H1 (cell line): ENCODE results near the gene CENPB. TPM values are rescaled to one million over a fixed set of nuclear protein-coding genes. Genes with fewer than 3 reads are reported as not detected.

Experiments used
- CTCF ChIA-PET: fragments of 300-600 bp; sonication (Branson Sonifier 250); formaldehyde crosslinking; loops from one replicate; lab custom pipeline; 2021; ENCODE audit not compliant: partially characterized antibody; lab: Charles Lee
- POLR2A ChIA-PET: fragments of 300-600 bp; sonication (Branson Sonifier 250); formaldehyde crosslinking; loops from one replicate; lab custom pipeline; 2021; ENCODE audit warnings: inconsistent platforms; ENCODE audit not compliant: partially characterized antibody; lab: Charles Lee
- DNase-seq, 2 experiments: peaks; one replicate each; pipeline versions ENCODE4 v3.0.0 to v3.0.0-alpha.2; 2010 to 2022; ENCODE audit warnings: low spot score in 2 of 2, low read depth in 1 of 2, mixed read lengths in 1 of 2
- FAIRE-seq: peaks from 2 replicates; lab custom pipeline; 2011; peaks lifted over from hg19 to GRCh38; lab: Jason Lieb, UNC
- H2AFZ ChIP-seq: 2 replicates; pipeline ENCODE4 v1.8.1; 2012; ENCODE audit warnings: low read length, inconsistent platforms
- H2AK5ac ChIP-seq: 2 replicates; pipeline ENCODE4 v1.6.1; 2013; ENCODE audit warnings: low read depth, low read length
- H2BK120ac ChIP-seq: replicated peaks from 2 replicates; pipeline ENCODE3; 2013; ENCODE audit warnings: low read depth, low read length, inconsistent platforms
- H2BK12ac ChIP-seq: 2 replicates; pipeline ENCODE4 v1.6.1; 2013; ENCODE audit warnings: low read depth, low read length
- H2BK15ac ChIP-seq: 2 replicates; pipeline ENCODE4 v1.6.1; 2013; ENCODE audit warnings: low read length
- H2BK20ac ChIP-seq: 2 replicates; pipeline ENCODE4 v1.6.1; 2013; ENCODE audit warnings: low read length
- H2BK5ac ChIP-seq: 2 replicates; pipeline ENCODE4 v1.6.1; 2013; ENCODE audit warnings: low read depth, low read length
- H3K14ac ChIP-seq: 2 replicates; pipeline ENCODE4 v1.6.1; 2013; ENCODE audit warnings: inconsistent platforms; ENCODE audit not compliant: insufficient read length
- H3K18ac ChIP-seq: 2 replicates; pipeline ENCODE4 v1.6.1; 2013; ENCODE audit warnings: low read length; ENCODE audit errors: extremely low read depth
- H3K23ac ChIP-seq: 2 replicates; pipeline ENCODE4 v1.6.1; 2013; ENCODE audit warnings: inconsistent platforms; ENCODE audit not compliant: insufficient read length
- H3K23me2 ChIP-seq: 2 replicates; pipeline ENCODE4 v1.6.1; 2013; ENCODE audit warnings: low read depth, low read length
- H3K27ac ChIP-seq: 2 replicates; pipeline ENCODE4 v1.6.1; 2011; ENCODE audit warnings: low read depth, low read length, inconsistent platforms
- H3K27me3 ChIP-seq, 4 experiments: replicated peaks in 1 of 4; 1 replicate in 1 of 4; 2 replicates in 3 of 4; pipeline versions ENCODE4 v1.6.1 to v1.8.1; 2011 to 2013; ENCODE audit warnings: low read length in 3 of 4, mild to moderate bottlenecking in 3 of 4, inconsistent platforms in 2 of 4, mixed read lengths in 2 of 4, moderate library complexity in 1 of 4; ENCODE audit not compliant: control insufficient read depth in 3 of 4, insufficient read depth in 3 of 4; ENCODE audit errors: extremely low read depth in 1 of 4
- H3K36me3 ChIP-seq, 4 experiments: 2 replicates each; pipeline versions ENCODE4 v1.6.1 to v1.8.1; 2011 to 2013; ENCODE audit warnings: mild to moderate bottlenecking in 4 of 4, low read length in 3 of 4, moderate library complexity in 2 of 4, control low read depth in 1 of 4, inconsistent platforms in 1 of 4; ENCODE audit not compliant: insufficient read depth in 4 of 4, control insufficient read depth in 2 of 4
- H3K4ac ChIP-seq: replicated peaks from 2 replicates; pipeline ENCODE3; 2013; ENCODE audit warnings: low read length, low read depth, mixed read lengths, inconsistent platforms; ENCODE audit not compliant: insufficient read length
- H3K4me1 ChIP-seq, 4 experiments: replicated peaks in 1 of 4; 1 replicate in 1 of 4; 2 replicates in 3 of 4; pipeline versions ENCODE4 v1.6.1 to v1.8.1; 2011 to 2013; ENCODE audit warnings: low read length in 3 of 4, inconsistent platforms in 2 of 4, mixed read lengths in 1 of 4; ENCODE audit not compliant: insufficient read depth in 4 of 4, control insufficient read depth in 3 of 4
- H3K4me2 ChIP-seq, 2 experiments: 2 replicates each; pipeline versions ENCODE4 v1.6.1 to v1.8.1; 2011 to 2013; ENCODE audit warnings: low read depth in 2 of 2, low read length in 2 of 2, control low read depth in 1 of 2, inconsistent platforms in 1 of 2, mild to moderate bottlenecking in 1 of 2; ENCODE audit not compliant: insufficient read depth in 1 of 2
- H3K4me3 ChIP-seq, 4 experiments: fragments of 200-600, 300-600 bp in 1 of 4; sonication (generic), shearing (Covaris generic), sonication (Bioruptor Twin) in 1 of 4; 2 replicates each; pipeline versions ENCODE4 v1.5.1 to v1.8.1; 2011 to 2016; ENCODE audit warnings: low read length in 4 of 4, low read depth in 3 of 4, control low read depth in 2 of 4, inconsistent platforms in 2 of 4, mild to moderate bottlenecking in 2 of 4, mixed read lengths in 1 of 4, moderate library complexity in 1 of 4; ENCODE audit not compliant: insufficient read depth in 2 of 4; ENCODE audit errors: extremely low read depth in 1 of 4
- H3K56ac ChIP-seq: replicated peaks from 2 replicates; pipeline ENCODE3; 2013; ENCODE audit warnings: low read depth, mild to moderate bottlenecking, mixed read lengths, low read length, inconsistent platforms; ENCODE audit not compliant: insufficient read length
- H3K79me1 ChIP-seq: 2 replicates; pipeline ENCODE4 v1.6.1; 2013; ENCODE audit warnings: low read depth, low read length, control low read depth
- H3K79me2 ChIP-seq, 2 experiments: 2 replicates each; pipeline versions ENCODE4 v1.6.1 to v1.8.1; 2012 to 2013; ENCODE audit warnings: low read length in 2 of 2, mild to moderate bottlenecking in 2 of 2, inconsistent platforms in 1 of 2; ENCODE audit not compliant: insufficient read depth in 2 of 2, control insufficient read depth in 1 of 2
- H3K9ac ChIP-seq, 4 experiments: replicated peaks in 1 of 4; 1 replicate in 1 of 4; 2 replicates in 3 of 4; pipeline versions ENCODE4 v1.6.1 to v1.8.1; 2011 to 2013; ENCODE audit warnings: low read depth in 3 of 4, low read length in 3 of 4, control low read depth in 2 of 4, mild to moderate bottlenecking in 2 of 4, moderate library complexity in 2 of 4, inconsistent platforms in 1 of 4; ENCODE audit errors: extremely low read depth in 1 of 4
- H3K9me3 ChIP-seq, 2 experiments: 2 replicates each; pipeline versions ENCODE4 v1.6.1 to v1.8.1; 2012 to 2013; ENCODE audit warnings: mild to moderate bottlenecking in 2 of 2, moderate library complexity in 2 of 2, control low read depth in 1 of 2, inconsistent platforms in 1 of 2, low read depth in 1 of 2, low read length in 1 of 2, mixed read lengths in 1 of 2; ENCODE audit not compliant: insufficient read depth in 2 of 2
- H4K20me1 ChIP-seq, 2 experiments: replicated peaks in 1 of 2; 2 replicates each; pipeline versions ENCODE3 to v1.8.1; 2011 to 2013; ENCODE audit warnings: inconsistent platforms in 2 of 2, low read length in 2 of 2, mild to moderate bottlenecking in 1 of 2; ENCODE audit not compliant: insufficient read depth in 2 of 2, control insufficient read depth in 1 of 2
- H4K5ac ChIP-seq: 2 replicates; pipeline ENCODE4 v1.6.1; 2013; ENCODE audit warnings: low read length, low read depth, mixed read lengths, inconsistent platforms; ENCODE audit not compliant: insufficient read length
- H4K8ac ChIP-seq: 2 replicates; pipeline ENCODE4 v1.8.0; 2013; ENCODE audit warnings: mild to moderate bottlenecking, moderate library complexity, low read length, inconsistent platforms; ENCODE audit not compliant: insufficient read depth; ENCODE audit errors: extremely low read depth
- H4K91ac ChIP-seq: replicated peaks from 2 replicates; pipeline ENCODE3; 2013; ENCODE audit warnings: low read length, mixed read lengths, inconsistent platforms; ENCODE audit not compliant: insufficient read length
- WGBS, 2 experiments: shearing (Covaris generic) in 1 of 2; methylation state at CpG; one replicate each; pipeline versions ENCODE4 v1.1.6 to v1.1.7; 2013 to 2015; ENCODE audit warnings: low lambda C conversion rate in 2 of 2, mixed read lengths in 2 of 2, inconsistent platforms in 1 of 2, low coverage in 1 of 2, missing lambda C conversion rate in 1 of 2; ENCODE audit not compliant: insufficient replicate concordance in 2 of 2, insufficient coverage in 1 of 2, insufficient read length in 1 of 2; ENCODE audit errors: extremely low coverage in 1 of 2, missing lambda C conversion rate in 1 of 2; 5-methylcytosine and 5-hydroxymethylcytosine counted together
- polyA plus RNA-seq, 7 experiments: library from polyadenylated mRNA; depleted of rRNA in 3 of 7; stranded (reverse) in 5 of 7; unstranded in 2 of 7; fragments of >200 nt in 5 of 7; fragments of 200-250 nt in 2 of 7; gene quantifications; 1 replicate in 5 of 7; 2 replicates in 1 of 7; 4 replicates in 1 of 7; pipeline versions ENCODE4 v1.2.1 to v1.2.3, GENCODE V29; 2011 to 2013; ENCODE audit warnings: missing spikeins in 2 of 7, mixed read lengths in 2 of 7
- total RNA-seq: library from RNA; stranded (reverse); fragmentation: NEBNext Ultra II Directional; extraction: Animal tissue kit (Norgen Biotek cat#: 25700); gene quantifications from 2 replicates; pipeline ENCODE4 v1.2.1, GENCODE V29; 2021
- TF ChIP-seq, protein P1 (sequence below), 3 experiments: IDR thresholded peaks; 1 replicate in 2 of 3; 2 replicates in 1 of 3; pipeline versions ENCODE4 v1.5.1 to v1.6.1; 2011; ENCODE audit warnings: low read length in 3 of 3, mild to moderate bottlenecking in 3 of 3, inconsistent platforms in 2 of 3, low read depth in 1 of 3, moderate library complexity in 1 of 3; ENCODE audit not compliant: insufficient read depth in 1 of 3; ENCODE audit errors: control extremely low read depth in 1 of 3

CENPB gene
- total and polyA plus RNA-seq, 2 of the 8 experiments (the other 6 are each of a cell fraction or from before 2014, with no cell fraction given) = 17.7 to 51.6 TPM

DNA sequence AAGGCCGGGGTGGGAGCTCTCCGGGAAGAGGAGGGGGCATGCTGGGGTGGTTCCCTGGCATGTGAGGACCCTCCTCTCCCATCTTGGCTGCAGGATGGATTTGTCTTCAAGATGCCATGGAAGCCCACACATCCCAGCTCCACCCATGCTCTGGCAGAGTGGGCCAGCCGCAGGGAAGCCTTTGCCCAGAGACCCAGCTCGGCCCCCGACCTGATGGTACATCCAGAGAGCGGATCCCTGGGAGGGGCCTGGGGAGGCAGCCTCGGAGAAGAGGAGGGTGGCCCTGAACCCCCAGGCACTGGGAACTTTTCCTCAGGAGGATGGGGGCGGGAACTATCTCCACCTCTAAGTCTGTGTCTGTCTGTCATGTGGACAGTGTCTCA, 14.3 kb upstream of the CENPB start:
- no peak overlapping the region for H2BK120ac ChIP-seq
- H2AFZ ChIP-seq = no peak overlapping the region
- DNase-seq (no peak), FAIRE-seq (no peak)
- no peak overlapping the region for H3K56ac ChIP-seq
- ChIA-PET POLR2A (interaction anchor here (1.1 to 2.9 kb wide), 9 partner anchors 9 to 87 kb away, joined by 3 to 29 read pairs (median 7); partner anchors contain the start of genes AP5S1, CENPB, PANK2 and SPEF1), CTCF (interaction anchor here (0.6 to 3.7 kb wide), 6 partner anchors 14 to 271 kb away, joined by 3 to 29 read pairs (median 3); partner anchors contain the start of gene CENPB)
- no peaks in the 10 kb centered on the region for H3K9me3 ChIP-seq
- H3K4ac ChIP-seq = no peak overlapping the region
- peak overlapping the region in 2 of 4 experiments; percentile 5 to 10; a peak in 1 of 8 replicates for H3K4me3 ChIP-seq
- peak overlapping the region; percentile 18 for H4K91ac ChIP-seq
- H3K9ac ChIP-seq = no peak overlapping the region
- H3K14ac ChIP-seq = no peak overlapping the region
- peaks cover 9% of the 10 kb centered on the region; the same call in 1 of the 2 replicates for H3K23me2 ChIP-seq
- H3K27me3 ChIP-seq = no peaks in the 10 kb centered on the region
- H3K36me3 ChIP-seq = peaks cover 4 to 35% (median 30%) of the 10 kb centered on the region in 4 experiments
- no peak overlapping the region for H4K5ac ChIP-seq
- H2BK12ac ChIP-seq = no peak overlapping the region
- 82% methylated on average over 7 of the region's 8 CpGs; no CpG with 5 or more reads in 1 of the 2 experiments for WGBS, 2 experiments
- H3K4me1 ChIP-seq = peaks cover 5 to 35% (median 28%) of the 10 kb centered on the region in 4 experiments
- H2AK5ac ChIP-seq = no peak overlapping the region
- no peak overlapping the region; the same call in 1 of the 2 replicates for H3K27ac ChIP-seq
- H3K23ac ChIP-seq = no peak overlapping the region
- H2BK5ac ChIP-seq = no peak overlapping the region
- H2BK15ac ChIP-seq = no peak overlapping the region
- peaks cover 3% of the 10 kb centered on the region in 2 experiments for H4K20me1 ChIP-seq
- H4K8ac ChIP-seq = no peak overlapping the region
- no peak overlapping the region for H2BK20ac ChIP-seq
- H3K18ac ChIP-seq = no peak overlapping the region; the same call in 1 of the 2 replicates
- no peaks in the 10 kb centered on the region; a peak in 1 of 4 replicates for H3K79me2 ChIP-seq
- H3K4me2 ChIP-seq = peak overlapping the region; percentile 52 to 82
- H3K79me1 ChIP-seq = no peaks in the 10 kb centered on the region; the same call in 1 of the 2 replicates
- TF ChIP-seq, protein P1, sequence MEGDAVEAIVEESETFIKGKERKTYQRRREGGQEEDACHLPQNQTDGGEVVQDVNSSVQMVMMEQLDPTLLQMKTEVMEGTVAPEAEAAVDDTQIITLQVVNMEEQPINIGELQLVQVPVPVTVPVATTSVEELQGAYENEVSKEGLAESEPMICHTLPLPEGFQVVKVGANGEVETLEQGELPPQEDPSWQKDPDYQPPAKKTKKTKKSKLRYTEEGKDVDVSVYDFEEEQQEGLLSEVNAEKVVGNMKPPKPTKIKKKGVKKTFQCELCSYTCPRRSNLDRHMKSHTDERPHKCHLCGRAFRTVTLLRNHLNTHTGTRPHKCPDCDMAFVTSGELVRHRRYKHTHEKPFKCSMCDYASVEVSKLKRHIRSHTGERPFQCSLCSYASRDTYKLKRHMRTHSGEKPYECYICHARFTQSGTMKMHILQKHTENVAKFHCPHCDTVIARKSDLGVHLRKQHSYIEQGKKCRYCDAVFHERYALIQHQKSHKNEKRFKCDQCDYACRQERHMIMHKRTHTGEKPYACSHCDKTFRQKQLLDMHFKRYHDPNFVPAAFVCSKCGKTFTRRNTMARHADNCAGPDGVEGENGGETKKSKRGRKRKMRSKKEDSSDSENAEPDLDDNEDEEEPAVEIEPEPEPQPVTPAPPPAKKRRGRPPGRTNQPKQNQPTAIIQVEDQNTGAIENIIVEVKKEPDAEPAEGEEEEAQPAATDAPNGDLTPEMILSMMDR (IDR thresholded peaks at IDR 0.05; ENCODE audit: control extremely low read depth in 1 of 3, insufficient read depth in 1 of 3, low read depth in 1 of 3, low read length in 3 of 3) = no peak
